GM20431 (cell line): Measurements from ENCODE around the gene ZBTB33.

Experiments
- in situ Hi-C: fragments of 300-500 bp; cut with MseI, MboI; formaldehyde crosslinking; loops from one replicate; pipeline ENCODE4 v1.15.0; 2020; ENCODE audit warnings: low sequenced_read_pairs; ENCODE audit not compliant: unreplicated experiment

The ZBTB33 gene, protein sequence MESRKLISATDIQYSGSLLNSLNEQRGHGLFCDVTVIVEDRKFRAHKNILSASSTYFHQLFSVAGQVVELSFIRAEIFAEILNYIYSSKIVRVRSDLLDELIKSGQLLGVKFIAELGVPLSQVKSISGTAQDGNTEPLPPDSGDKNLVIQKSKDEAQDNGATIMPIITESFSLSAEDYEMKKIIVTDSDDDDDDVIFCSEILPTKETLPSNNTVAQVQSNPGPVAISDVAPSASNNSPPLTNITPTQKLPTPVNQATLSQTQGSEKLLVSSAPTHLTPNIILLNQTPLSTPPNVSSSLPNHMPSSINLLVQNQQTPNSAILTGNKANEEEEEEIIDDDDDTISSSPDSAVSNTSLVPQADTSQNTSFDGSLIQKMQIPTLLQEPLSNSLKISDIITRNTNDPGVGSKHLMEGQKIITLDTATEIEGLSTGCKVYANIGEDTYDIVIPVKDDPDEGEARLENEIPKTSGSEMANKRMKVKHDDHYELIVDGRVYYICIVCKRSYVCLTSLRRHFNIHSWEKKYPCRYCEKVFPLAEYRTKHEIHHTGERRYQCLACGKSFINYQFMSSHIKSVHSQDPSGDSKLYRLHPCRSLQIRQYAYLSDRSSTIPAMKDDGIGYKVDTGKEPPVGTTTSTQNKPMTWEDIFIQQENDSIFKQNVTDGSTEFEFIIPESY

DNA sequence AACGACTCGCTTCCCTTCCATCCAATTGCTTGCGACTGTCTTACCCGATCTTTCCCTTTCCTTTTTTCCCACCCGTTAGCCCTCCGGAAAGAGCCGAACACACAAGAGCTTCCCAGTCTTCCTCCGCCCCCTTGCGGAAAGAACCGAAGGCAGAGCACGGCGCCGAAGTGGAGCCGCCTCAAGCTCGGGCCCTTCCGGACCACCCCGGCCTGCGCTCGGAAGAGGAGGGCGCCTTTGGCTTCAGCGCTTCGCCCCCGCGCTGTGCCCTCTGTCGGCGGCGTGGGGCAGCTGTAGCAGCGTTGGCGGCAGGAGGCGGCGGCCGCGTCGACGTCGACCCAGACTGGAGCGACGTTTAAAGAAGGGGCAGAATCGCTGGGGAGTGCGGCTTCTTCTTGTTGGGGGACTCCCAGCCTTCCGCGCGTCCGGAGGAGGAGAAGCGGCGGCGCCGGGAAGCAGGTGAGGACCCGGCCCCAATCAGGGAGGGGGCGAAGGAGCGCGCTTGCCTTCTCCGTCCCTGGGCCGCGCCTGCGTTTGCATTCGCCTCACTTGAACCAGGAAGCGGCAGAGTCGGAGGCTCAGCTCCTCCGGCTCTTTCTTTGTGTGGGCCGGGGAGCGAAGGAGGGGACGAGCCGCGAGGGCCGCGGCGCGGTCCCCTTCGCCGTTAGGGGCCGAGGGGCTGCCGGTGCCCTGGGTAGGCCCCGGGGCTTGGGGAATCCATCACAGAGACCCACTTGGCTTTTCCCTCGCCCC lies at the start of gene ZBTB33:
Gene ZBTB33 (plus strand): TSS at position 291 of the 750 bp plus-strand sequence. CDS start 2,604 bp downstream, outside the sequence.
- in situ Hi-C loops, result no loop called here

DNA sequence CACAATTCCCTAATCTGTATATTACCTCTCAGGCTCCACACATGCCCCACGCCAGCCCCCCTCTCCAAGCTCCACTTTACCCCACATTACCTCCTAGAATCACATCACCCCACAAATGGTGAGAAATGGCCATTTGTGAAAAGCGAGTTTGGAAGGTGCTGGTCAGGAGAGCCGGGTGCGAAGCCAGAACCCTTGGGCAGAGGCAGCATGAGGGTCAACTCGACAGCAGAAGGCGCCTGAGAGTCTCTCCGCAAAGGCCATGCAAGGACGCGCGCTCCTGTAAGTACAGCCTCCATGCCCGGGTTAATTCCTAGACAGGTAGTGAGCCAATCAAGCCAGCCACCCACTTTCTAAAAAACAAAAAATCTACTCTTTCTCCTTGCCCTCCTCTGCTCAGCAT lies 49.8 kb upstream of the ZBTB33 start:
- in situ Hi-C loops, result loop anchor here (25.0 kb wide), 1 partner anchor 214 kb away; no protein-coding TSS in a partner anchor

DNA sequence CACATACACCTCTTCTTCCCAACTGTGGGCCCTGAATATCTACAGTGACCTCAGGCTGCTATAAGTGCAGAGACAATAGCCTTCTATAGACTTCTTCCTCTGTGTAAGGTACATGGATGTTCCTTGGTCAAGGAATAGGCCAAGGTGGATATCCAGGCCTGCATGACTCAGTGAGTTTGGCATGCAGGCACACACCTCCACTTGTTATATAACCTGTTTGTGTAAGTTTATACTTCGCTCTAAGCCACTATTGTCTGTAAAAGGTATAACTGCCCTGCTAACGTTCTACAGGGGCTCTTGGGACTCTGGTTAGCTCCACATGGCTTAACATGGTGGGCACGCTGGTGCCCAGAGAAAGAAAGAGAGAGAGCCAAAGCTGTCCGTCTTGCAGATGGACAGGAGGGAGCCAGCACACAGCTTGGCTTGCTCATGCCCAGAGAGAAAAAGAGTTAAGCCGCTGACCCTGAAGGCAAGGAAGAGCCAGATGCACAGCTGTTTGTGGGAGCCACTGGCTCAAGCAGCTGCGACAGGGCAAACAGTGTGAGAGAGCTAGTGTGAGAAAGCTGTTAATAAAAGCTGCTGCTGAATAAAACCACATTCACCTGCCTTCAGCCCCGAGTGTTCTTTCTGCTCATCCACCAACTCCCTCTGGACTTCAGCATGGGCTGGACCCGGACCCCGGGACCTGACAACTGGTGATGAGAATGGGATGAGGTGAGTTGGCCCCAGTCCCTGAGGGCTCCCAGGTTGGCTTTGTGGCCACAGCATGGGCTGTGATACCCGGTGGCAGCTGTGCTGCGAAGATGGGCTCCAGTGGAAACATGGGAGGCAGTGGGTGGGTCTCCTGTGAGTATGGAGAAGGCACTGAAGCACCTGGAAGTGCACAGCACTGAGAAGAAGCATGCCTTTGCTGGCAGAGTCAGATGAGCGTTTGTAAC lies 44.5 kb upstream of the ZBTB33 start:
- in situ Hi-C loops, result loop anchor here (25.0 kb wide), 1 partner anchor 219 kb away; no protein-coding TSS in a partner anchor

DNA sequence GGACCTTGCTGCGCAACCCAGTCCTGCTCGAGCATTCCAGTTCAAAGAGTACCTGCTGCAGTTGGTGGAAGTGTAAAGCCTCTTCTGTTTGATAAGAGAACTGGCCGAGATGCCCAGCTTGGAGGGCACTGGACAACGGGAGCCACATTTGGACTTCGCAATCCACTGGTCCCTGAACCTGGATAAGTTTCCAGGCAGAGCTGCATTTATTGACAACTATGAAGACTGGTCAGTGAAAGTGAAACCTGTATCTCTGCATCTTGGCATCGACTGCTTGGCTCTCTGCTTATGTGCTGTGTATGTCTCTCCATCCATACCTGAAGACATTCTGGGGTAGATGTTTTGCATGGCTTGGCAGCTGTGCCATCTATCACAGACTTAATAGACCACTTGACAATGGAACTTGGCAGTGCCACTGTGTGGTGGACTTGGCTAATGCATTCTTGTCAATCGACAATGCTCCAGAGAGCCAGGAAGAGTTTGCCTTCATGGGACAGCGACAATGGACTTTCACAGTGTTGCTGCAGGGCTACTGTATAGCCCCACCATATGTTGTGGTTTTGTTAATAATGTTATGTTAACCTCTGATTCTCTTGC lies 43.5 kb upstream of the ZBTB33 start:
- in situ Hi-C loops, result loop anchor here (25.0 kb wide), 1 partner anchor 220 kb away; no protein-coding TSS in a partner anchor

DNA sequence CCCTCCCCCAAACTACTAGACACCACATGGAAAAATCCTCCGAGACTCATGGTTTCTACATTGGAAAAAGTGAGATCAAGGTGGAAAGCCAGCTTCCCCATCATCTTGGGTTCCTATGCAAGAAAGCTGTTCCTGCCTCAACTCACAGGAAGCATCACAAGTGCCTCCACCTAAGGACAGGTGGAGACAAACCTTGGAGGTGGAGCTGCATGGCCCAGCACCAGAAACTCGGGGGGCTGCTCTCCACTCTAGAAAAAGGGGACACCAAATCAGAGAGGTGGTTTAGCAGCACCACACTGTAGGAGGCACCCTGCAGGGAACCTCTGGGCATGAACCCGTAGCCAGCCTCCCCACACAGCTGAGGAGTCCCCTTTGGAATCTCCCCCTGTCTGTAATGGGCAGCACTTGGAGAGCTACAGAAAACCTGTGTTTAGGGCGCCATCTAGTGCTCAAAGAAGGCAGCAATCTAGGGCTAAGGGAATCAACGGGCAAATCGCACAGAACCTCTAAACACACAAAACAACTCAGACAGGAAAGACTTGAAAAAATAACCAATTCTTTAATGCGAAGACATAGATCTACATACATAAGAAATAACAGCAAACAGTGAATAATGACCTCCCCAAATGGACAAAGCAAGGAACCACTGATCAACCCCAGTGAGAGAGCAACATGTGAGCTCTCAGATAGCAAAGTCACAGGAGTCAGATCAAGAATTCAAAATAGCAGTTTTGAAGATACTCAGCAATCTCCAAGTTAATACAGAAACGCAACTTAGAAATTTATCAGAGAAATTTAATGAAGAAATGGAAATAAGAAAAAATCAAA lies 37.0 kb upstream of the ZBTB33 start:
- in situ Hi-C loops, result loop anchor here (25.0 kb wide), 1 partner anchor 226 kb away; no protein-coding TSS in a partner anchor

DNA sequence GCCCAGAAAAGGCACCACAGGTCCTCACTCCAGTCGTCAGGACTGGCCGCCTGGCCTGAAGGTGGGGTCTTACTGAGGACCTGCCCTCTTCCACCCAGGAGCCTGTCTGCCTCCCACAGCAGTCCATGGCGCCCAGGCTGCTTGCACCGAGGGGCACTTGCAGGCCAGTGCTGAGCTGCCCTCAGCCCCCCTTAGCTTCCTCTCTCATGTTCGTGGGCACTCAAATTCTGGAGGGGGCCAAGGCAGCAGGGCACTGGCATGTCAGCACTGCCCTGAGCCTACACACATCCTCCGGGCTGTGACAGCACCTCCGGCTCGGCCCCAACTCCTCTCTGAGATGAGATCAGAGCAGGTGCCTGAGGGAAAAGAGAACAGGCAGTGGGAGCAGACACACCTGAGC lies 27.2 kb upstream of the ZBTB33 start:
- in situ Hi-C loops, result loop anchor here (25.0 kb wide), 1 partner anchor 236 kb away; no protein-coding TSS in a partner anchor

DNA sequence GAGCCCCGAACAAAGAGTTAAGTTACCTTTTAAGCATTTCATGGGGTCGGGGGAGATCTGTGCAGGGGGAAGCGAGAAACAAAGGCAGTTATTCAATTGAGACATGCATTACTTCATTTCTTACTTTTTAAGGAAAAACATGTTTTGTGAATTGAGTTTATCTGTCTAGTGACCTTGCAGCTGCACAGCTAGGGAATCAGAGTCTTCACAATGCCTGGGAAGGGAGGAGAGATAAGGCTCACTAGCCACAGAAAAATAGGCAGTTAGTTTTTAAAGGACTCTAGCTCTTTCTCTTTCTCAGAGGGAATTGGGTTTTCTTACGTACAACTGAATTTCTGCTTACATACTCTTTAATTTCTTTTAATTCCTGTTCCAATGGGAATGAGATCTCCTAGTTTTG lies 26.2 kb upstream of the ZBTB33 start:
- in situ Hi-C loops, result loop anchor here (25.0 kb wide), 1 partner anchor 237 kb away; no protein-coding TSS in a partner anchor

DNA sequence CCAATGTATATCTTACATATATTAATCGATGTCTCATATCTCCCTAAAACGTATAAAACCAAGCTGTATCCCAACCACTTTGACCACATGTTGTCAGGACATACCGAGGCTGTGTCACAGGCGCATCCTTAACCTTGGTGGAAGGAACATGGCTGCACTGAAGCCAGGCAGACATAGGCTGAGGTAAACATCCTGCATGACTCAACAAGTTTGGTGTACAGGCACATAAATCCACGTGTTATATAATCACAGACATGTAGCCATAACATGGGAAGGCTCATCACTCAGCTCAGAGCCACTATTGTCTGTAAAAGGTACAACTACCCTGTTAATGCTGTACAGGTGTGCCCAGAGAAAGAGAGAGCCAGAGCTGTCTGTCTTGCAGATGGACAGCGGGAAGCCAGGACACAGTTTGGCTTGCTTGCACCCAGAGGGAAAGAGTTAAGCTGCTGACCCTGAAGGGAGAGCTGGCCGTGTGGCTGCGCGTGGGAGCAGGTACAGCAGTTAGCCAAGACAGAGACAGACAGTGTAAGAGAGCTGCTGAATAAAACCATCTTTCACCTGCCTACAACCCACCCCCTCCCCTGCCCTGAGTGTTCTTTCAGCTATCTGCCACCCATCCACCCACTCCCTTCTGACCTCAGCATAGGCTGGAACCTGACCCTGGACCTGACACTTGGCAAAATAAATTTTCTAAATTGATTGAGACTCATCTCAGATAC lies 22.3 kb upstream of the ZBTB33 start:
- in situ Hi-C loops, result no loop called here

DNA sequence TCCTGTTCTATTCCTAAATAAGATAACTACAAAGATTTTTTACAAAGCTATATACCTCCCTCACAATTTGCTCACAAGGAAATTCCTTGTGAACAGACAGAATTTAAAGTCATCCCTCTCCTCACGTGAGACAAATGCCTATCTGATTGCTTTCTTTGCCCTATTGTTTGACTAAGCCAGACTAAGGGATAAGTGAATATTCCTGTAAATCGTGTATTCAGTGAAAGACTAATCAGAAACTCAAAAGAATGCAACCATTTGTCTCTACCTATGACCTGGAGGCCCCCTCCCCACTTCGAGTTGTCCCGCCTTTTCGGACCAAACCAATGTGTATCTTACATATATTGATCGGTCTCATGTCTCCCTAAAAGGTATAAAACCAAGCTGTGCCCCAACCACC lies 15.3 kb upstream of the ZBTB33 start:
- in situ Hi-C loops, result no loop called here

DNA sequence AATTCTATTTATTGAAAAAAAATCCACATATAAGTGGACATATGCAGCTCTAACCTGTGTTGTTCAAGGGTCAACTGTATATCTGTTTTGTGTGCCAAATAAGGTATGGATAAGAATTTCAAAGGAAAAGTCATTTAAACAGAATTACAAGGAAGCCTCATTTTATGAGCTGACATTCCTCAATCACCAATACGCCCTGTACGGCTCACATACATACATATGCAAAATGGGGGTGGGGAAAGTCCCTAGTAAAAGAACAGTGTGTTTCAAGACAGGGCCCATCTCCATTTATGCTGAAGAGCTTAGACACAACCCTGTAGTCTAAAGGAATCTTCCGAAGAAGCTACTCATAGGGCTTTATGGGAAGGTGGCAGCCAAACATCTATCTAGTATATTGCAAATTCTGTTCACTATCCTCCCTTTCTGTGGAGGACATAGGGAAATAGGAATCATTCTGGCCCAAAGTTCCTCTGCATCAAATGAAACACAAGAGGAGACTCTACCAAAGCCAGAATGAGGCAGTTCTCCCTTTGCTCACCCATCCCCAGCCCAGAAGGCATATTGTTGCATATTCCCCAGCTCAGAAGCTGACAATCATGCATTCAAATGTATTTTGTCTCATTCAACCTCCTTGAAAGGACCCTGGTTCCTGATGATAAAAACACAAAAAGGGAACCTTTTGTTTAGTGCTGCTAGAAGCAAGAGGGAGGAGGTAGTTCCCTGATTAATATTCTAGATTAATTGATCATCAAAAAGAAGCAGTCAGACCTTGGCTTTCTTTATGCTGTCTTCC lies 13.7 kb upstream of the ZBTB33 start:
- in situ Hi-C loops, result no loop called here

DNA sequence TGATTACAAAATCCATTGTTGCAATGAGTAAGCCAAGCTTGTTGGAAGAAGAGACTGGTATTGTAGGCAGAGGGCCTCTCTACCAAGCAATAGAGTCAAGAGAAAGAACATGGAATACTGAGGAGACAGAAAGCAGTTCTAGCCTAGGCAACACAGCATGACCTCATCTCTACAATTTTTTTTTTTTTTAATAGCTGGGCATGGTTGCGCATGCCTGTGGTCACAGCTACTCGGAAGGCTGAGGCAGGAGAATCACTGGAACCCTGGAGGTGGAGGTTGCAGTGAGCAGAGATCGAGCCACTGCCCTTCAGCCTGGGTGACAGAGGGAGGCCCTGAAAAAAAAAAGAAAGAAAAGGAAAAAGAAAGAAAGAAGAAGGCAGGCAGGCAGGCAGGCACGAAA lies 11.7 kb upstream of the ZBTB33 start:
- in situ Hi-C loops, result no loop called here

DNA sequence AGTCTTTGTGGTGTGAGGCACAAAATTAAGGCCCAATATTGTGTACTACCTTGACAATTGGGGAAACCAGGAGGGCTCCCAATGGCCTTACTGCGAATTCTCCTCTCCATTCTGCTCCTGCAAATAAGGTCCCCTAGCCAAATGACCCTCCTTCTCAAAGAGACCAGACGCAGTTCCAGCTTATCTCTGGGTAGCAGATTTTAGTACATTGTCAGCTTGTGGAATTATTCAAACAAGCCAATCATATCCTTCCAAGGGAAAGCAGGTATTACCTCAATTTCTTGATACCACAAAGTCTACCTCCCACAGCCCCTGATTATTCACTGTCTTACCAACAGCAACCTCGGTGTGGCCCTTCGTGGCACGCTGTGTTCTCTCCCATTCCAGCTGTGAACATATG lies 7.8 kb upstream of the ZBTB33 start:
- in situ Hi-C loops, result no loop called here

DNA sequence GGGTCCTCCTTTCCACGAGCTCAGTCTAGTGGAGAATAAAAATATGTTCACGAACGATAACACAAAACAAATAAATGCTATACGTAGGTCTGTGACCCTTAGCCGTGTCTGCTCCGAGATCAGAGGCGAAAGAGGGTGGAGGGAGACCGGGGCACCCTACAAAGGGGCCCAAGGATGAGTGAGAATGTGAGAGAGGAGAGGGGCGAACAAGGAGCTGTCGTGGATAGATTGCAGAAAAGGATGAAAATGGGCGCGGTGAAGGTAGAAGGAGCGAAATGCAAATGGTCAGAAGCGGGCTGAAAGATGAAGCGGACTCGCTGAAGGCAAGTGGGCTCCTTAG lies 6.2 kb upstream of the ZBTB33 start:
- in situ Hi-C loops, result no loop called here

DNA sequence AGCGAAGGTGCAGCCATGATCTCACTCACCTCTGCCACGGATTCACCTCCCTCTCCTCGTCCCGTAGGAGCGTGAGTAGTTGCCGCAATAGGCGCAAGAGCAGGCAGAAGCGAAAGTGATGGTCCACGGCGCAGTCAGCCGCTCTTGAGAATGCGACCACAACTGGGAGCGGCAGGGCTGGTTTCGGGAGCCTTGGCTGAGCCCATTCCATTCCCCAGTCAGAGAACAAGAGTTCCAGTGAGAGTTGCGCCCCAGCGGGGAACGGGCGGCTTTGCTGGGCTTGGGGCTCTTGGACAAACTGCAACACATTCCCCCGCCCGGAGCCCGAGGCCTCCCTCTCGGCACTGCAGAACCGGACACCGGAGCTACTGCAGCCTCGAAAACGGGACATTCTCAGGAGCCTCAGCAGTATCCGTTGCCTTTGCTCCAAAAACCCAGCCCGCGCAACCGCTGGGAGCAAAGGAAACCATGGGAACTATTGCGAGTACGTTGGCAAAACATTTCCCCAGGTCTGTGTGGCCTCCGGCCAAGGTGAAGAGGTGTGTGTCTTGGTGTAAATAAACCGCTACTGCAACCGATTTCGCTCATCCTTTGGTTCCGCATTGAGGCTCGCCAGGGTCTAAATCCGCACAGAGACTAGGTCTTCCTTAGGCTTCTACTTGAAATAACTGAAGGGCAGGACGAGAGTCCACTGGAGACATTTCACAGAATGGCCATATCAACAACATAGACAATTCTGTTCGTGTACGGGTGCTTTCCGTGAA lies 5.7 kb upstream of the ZBTB33 start:
- in situ Hi-C loops, result no loop called here

DNA sequence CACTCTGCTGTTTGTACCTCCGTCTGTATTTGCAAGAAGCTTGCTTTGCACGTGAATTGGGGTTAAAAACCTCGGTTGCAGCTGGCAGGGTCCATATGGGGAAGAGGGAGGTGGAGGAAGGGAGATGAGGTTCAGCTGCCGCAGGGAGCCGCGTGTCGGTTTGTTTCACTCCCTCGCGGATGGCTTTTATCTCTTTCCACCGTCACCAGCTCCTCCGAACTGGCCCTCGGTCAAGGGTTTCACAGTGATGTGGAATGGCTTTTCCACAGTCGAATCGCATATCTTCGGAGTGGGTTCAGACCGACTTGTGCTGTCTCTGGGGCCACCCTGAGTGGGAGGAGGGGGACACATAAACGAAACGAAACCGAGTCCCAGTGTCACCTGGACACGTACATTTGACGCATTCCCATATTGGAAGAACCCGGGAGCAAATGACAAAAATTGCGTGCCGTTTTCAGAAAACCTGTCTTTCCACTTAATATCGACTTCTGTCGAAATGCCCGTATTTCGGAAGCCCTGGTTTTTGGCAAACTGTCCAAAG lies 929 bp downstream of the ZBTB33 start:
- in situ Hi-C loops, result no loop called here

DNA sequence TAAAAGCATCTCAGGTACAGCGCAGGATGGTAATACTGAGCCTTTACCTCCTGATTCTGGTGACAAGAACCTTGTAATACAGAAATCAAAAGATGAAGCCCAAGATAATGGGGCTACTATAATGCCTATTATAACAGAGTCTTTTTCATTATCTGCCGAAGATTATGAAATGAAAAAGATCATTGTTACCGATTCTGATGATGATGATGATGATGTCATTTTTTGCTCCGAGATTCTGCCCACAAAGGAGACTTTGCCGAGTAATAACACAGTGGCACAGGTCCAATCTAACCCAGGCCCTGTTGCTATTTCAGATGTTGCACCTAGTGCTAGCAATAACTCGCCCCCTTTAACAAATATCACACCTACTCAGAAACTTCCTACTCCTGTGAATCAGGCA lies 3.2 kb downstream of the ZBTB33 start:
- in situ Hi-C loops, result no loop called here
